ENCODE data around the gene CAMTA1.

The CAMTA1 gene

DNA sequence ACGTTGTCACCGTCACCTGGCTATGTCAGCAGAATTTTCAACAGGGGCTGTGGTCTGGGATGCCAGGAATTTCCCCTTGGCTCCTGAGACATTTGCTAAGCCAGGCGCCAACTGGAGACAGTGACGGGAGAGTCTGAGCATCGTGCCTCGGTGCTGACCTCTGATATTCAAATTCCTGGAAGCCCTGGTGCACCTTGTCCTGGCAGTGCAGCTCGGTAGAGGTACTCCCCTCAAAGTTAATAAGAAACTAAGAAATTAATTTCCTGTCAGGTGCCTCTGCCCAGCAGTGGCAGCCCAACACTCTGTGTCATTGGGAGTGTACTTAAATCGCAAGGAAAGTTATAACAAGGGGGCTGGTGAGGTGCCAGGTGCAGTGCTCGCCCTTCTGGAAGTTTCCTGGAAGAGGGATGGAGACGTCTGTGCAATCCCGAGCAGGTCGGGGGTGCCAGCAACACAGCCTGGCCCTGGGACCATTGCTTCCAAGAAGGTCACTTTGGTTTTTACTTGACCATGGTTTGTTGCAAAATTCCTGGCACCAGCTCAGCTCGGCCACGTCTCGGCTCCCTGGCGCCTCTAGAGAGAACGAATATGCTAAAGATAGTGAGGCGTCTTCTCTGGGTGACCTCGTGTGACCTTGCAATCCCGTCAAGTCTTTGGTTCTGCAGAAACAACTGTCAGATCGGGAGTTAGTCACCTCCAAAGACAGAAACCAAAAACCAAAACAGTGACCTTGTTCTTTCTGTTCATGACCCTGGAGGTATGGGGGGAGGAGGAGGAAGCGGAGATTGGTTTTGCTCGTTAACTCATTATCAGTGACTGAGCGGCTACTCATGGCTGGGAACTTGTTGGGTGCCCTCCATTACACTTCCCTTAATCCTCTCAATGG is 836.3 kb downstream of the CAMTA1 start:
- DNase-seq, result no peak

DNA sequence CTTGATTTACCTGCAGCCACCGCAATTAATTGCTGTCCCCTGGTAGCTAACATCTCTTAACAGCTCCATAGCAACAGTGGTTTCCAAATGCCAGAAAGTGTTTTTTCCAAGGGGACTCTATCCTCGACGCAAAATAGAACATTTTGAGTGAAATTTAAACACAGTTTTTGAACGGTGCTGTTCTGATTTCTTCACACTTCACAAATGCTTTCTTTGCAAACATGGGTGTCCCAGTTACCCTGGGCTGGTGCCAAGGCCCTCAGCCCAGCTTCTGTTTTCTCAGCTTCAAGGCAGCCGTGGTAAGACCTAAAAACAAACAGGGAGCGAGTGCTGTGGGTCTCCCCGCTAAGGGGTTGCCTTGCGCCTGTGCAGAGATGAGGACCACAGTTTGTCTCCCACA is 838.6 kb downstream of the CAMTA1 start:
- peak in 27 of 51 donors; percentile 6 to 69 (median 40) for DNase-seq

DNA sequence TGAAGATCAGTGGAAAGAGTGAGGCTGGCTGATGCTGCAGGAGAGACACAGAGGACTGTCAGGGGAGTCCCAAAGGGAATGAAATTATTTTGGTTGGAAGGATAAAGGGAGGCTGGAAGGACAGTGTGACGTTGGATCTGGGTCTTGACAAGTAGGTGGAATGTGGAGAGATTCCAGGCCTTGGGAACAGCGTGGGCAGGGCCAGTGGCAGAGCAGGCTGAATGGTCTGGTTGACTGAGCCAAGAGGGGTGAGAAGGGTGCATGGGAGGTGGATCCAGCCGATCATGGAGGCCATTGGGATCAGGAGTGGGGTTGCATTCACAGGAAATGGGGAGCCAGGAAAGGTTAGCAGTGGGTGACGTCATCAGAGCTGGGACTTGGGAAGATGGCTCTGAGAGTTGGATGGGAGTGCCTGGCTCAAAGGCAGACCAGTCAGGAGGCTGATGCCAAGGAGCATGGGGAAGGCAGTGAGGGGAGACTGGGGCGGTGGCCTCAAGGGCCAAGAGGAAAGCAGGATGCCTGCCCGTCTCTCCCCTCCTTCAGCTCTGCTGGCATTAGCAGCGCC is 839.6 kb downstream of the CAMTA1 start:
- DNase-seq, result no peak

DNA sequence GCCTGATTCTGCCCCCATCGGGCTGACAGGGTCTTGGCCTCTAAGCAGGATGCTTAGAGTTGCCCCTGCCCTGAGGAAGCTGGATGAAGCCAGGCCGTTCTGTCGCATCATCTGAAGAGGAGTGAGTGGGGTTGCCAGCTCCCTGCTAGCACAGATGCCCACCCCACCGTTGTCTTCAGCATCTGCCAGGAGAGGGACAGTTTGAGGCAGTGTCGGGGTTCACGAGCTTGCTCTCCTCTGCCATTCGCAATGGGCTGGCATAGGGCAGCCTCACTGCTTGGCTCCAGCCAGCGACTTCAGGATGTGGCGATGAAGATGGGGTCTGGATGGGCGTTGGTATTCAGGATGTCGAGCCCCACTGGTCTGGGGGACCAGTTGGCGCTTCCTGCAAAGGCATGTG is 840.1 kb downstream of the CAMTA1 start:
- no peak for DNase-seq

DNA sequence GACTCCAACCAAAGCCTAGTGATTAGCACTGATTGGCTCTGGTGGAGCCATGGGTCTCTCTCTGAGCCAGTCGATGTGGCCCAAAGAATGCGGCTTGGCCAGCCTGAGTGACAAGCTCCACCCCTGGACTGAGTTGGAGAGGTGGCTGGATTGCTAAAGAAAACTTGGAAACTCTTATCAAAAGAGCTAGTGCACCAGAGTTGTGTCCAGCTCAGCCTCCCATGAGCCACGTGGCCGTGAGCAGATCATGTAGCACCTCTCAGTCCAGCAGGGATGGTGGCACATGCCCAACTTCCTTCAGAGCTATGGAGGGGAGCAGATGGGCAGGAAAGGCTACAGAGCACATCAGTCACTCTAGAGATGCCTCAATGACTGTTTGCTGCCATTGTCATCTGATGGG is 843.0 kb downstream of the CAMTA1 start:
- DNase-seq, result no peak

DNA sequence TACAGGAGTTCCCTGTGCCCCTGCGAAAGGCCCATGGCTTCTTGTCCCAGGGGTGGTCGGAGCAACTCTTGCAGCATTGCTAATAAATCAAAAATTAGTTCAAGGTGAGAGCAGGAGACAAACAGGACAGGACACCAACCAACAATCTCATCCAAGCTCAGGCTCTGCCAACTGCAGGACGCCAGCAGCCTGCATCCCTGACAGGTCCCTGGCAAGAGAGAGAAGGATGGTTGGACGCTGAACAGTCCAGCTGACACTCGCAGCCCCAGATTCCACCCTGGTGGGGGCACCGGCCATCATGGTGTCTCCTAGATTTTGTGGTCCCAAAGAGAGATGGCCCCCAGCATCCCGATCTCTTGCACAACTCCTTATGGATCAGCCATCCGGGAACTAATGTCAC is 843.8 kb downstream of the CAMTA1 start:
- DNase-seq, result no peak

DNA sequence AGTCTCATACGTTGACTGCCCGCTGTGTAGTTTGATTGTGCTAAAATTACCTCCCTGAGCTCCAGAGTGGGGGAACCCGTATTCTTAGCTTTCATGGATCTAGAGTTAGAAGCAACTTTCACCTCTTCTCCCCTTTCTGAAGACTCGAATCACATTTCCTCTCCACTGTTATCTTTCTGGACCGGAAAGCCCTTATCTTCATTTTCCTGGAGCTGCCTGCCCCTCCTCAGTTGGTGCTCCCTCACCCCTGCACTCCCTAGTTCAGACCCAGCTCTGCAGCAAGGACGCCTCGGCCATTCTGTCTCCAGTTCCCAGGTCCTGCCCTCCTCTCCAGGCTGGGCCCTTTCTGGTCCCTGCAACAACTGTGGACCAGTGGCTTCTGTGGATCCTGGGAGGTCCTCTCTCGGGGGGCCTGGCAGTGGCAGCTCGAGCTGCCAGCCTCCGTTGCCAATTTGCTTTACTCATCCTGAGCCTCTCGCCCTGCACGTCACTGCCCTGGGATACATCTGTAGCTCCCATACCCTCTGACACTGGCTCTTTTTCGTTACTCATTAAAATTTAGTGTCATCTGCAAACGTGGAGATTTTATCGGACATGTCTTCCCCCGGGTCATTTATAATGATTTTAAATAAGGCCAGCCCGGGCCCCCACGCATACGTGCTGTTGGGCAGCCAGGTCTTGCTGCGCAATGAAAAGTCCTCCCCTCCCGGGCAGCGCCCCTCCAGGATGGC is 844.4 kb downstream of the CAMTA1 start:
- no peak for DNase-seq

DNA sequence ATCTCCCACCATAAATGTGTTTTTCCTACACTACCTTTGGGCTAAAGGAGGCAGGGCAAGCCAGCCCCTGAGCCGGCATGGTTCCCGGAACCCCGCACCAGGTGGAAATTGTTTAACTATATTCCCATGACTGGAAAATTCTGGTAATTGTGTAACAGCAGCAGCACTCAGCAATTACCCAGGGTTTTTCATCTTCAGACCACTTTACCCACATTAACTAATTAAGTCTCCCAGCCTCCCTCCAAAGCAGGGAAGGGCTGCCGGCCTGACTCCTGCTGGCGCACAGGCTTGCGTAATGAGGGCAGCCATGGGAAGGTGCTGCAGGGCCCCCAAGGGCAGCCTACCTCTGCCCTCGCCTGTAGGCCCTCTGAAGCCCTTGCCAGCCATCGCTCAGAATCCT is 845.1 kb downstream of the CAMTA1 start:
- DNase-seq, result no peak

DNA sequence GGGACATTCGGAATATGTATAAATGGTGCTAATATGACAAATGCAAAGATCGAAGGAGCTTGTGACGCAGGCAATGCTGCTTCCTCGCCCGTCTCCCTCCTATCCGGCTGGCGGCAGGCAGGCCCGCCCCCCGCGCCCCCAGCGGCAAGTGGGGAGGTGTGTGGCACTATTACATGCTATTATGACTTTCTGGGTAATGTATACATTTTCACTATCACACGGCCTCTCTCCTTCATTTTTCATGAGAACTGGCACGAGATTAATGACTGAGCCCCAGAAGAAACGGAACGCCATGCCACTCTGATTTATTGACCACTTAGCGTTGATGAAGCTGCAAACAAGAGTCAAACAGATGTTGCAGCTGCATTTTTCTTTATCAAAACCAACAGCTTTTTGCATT is 846.9 kb downstream of the CAMTA1 start:
- DNase-seq, result no peak

DNA sequence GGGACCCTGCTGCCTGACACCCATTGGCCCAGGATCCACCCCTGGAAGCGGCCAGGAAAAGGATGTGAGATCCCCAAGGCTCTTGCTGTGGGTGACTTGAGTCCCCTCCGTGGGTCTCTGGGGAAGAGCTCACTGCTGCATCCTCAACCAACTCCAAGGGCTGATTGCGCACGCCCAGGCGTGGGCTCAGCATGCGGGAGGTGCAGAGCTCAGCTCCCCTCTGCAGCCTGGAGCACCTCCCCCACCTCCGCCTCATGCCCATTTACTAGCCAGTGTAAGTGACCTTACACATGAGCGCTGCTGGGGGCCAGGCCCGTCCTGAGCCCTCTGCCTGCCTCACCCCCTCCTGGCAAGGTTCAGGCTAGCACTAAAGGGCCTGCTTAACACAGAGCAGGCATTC is 847.4 kb downstream of the CAMTA1 start:
- DNase-seq, result no peak

DNA sequence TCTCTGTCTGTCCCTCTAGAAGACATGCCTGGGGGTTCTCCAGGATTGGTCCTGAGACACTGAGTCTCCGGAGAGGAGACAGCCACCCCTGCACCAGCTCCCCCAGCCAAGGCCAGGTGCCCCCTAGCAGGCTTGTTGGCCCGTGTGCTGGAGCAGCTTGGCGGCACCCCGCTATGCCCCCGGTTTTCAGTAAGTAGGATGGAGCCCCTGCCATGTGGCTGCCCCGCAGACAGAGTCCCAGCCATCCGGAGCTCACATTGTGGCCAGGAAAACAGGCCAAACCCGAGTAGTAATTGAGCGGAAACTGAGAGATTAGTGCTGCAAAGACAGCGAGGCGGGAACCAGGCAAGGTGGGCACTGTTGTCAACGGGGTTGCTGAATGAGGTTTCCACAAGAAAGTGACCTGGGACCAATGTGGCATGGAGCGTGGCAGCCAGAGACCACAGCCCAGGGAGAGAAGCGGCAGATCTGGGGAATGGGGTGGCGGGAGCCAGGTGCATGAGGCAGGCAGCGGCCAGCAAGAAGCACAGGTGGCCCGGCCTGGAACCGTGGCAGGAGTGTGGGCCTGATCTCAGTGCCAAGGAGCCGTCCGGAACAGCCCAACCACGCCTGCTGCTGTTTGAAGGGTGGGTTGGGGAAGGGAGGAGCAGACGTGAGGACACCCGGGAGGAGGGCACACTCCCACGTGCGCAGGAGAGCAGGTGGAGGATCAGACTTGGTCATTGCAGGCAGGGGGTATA is 848.4 kb downstream of the CAMTA1 start:
- DNase-seq, result no peak

DNA sequence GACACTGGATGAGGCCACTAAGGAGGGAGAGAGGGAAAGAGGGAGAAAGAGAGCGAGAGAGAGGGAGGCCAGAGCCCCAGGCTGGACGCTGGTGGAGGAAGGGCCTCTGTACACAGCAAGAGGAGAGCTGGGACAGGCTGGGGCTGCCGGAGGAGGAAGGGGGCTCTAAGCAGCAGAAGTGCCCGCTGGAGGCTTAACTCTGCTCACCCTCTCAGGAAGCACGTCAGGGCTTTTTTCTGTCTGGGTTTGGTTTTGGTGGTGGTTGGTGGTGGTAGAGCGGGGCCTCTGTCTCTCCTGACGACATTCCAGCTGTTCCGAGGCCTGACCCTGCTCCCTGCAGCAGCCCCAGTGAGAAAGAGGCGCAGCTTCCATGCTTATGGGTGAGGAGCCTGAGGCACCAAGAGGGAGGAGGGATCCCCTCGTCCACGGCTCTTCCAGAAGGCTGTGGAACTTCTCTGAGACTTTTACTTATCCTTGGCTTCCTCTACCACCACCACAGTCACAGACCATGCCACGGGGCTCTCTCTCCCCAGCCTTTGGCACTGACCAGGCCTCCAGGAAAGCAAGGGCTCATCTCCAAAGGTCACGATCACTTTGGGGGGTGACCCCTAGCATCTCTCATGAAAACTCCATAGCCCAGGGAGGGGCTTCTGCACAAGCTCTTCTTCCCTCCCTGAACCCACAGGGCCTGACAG is 849.4 kb downstream of the CAMTA1 start:
- DNase-seq, result no peak

DNA sequence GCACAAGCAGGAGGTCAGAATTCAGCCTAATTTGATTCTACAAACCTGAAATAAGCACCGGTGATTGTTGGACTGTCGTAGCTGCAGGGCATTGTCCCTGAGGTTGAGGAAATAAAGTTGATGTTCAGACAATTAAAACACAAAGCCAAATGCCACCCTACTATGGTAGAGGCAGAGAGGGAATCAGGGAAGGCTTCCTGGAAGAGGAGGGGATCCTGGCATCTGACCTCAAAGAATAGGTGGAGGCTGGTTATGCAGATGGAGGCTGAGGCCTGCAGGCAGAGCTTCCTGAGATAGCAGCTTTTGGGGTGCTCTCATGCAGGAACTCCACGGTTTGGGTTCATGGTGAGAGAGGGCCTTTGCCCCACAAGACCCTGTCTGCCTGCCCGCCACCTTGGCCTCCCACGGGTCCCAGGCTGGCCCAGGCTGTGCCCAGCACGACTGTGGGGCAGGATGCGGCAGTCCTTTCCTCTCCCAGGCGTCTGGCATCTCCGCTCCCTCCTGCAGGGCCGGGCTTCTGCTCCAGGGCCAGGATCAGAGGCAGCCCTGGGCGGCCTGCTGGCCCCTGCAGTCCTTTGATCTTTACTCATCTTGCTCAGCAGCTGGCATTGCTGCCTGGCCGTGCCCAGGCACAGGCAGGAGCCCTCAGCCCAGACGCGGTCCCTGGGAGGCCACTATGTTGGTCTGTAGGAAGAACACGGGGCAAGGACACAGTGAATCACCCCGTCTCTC is 851.7 kb downstream of the CAMTA1 start:
- no peak for DNase-seq

DNA sequence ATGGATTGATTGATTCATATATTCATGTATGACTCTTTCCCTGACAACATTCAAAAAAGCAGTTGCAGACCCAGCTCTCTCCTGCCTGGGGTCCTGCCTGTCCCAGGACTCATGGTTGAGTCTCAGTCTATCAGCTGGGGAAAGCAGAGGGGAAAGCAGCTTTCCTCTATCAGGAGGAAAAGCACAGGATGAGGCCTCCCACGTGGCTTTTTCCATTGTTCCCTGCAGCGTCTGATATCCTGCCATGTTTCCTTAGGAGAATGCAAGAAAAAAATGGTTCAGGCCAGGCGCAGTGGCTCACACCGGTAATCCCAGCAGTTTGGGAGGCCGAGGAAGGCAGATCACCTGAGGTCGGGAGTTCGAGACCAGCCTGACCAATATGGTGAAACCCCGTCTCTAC is 852.8 kb downstream of the CAMTA1 start:
- no peak for DNase-seq

DNA sequence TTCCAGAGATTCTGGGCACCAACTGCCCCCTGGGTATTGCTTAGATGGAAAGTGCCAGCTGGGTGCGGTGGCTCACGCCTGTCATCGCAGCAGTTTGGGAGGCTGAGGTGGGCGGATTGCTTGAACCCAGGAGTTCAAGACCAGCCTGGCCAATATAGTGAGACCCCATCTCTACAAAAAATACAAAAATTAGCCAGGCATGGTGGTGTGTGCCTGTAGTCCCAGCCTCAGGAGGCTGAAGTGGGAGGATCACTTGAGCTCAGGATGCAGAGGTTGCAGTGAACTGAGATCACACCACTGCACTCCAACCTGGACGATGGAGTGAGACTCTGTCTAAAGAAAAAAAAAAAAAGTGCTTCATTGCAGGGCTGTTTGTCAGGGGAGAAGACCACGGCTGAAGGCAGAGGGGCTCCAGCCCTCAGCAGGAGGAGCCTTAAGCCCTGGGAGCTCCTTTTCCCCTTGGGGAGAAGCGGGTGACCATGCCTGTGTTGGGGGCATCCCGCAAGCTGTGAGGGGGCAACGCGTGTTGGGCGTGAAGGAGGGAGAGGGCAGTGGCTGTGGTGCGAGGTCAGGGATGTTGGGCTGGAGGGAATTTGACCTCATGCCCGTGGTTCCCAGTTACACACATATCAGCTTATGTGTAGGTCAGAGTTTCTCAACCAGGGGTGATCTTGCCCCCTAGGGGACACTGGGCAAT is 854.3 kb downstream of the CAMTA1 start:
- DNase-seq, result no peak

DNA sequence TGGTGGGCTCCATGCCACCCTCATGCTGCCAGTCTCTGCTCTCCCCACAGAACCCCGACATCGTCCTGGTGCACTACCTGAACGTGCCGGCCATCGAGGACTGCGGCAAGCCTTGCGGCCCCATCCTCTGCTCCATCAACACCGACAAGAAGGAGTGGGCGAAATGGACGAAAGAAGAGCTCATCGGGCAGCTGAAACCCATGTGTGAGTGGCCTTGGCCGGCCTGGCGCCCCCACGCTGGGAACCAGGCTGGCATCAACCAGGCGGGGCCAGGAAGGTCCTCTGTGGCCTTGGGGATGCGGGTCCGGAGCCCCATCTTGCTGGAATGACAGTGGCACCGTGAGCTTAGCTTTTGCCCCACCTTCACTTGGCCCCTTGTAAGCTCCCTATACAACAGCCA is 855.1 kb downstream of the CAMTA1 start:
- no peak for DNase-seq

DNA sequence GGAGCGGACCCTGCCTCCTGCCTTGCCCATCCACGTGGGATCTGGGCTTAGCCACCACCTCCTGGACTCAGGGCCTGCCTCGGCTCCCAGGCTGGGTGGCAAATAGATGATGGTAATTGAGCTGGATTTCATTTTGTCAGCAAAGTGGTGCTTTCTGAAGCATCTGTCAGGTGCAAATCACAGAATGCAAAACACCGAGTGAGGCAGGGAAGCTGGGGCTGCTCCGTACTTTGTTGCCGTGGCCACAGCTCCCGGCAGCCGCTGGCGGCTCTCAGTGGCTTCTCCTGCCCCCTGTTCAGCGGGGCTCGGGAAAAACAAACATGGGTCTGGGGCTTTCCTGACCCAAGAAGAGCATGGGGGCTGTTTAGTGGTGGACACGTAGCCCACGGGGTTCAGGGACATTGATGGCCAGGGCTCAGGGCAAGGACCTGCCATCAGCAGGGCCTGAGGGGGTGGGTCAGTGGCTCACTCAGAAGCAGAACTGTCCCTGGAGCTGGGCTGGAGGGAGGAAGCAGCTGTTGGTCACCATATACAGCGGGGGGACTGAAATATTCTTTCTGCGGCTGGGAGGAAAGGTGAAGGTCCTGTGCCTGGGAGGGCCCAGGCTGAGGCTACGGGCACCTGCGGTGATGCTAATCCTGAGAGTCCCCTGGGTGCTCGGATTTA is 855.8 kb downstream of the CAMTA1 start:
- DNase-seq, result no peak

DNA sequence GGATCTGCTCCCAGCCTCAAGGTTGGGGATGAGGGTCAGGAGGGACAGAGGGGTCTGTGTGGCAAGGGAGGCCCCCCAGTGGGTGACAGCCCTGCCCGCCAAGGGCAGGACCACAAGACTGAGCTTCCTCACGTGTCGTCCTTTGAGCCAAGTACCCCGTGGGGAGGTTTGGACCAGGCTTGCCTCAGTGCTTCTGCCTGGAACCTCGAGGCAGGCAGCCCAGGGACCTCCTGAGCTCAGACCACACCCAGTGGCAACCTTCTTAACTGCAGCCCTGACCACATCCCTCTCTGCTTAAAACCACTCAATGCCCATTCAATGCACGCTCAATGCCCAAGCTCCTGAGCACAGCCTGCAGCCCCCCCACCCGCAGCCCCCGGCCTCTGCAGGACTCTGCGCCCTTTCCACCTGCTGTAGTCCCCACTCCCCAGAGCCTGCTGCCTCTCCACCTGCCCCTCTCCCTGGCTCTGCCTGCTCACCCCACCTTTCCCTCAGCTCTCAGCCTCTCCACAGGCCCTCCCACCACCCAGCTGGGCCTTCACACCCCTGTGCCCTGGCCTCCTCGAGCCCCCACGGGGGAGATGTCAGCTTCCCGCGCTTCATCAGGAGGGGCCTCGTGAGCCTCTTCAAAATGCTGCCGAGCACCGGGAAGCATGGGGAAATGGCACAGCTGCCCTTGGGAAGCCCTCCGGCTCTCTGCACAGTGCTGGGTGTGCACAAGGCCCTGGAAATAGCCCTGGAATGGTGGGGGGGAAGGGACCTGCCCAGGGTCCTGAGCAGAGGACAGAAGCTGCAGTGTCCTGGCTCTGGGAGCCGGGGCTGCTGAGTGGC is 856.5 kb downstream of the CAMTA1 start:
- DNase-seq, result no peak

DNA sequence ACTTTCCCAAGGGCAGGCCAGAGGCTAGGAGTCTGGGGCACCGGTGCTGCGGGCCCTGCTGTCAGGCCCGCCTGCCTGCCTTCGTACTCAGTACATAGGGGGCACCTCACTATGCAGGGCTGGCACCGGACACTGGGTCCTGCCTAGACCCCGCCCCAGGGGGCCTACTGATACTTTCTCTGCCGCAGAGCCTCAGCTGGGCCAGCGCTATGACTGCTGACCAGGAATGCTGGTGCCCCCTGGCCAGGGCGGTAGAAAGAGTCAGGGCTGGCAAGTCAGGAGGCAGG is 857.1 kb downstream of the CAMTA1 start:
- no peak for DNase-seq

Data from hypothalamus (tissue), 51 donors.